DOHH2 (cell line): Measurements from ENCODE around the gene GDE1.

Experiments
- H3F3A ChIP-seq: fragments of 200-600 bp; sonication (generic), shearing (Covaris generic); 2 replicates; pipeline ENCODE4 v1.6.0; 2016; ENCODE audit warnings: antibody characterized with exemption, mild to moderate bottlenecking; ENCODE audit not compliant: control insufficient read depth, insufficient read depth
- H3K27ac ChIP-seq: fragments of 200-600 bp; sonication (generic); 2 replicates; pipeline ENCODE4 v1.5.1; 2014; ENCODE audit warnings: low read depth, mild to moderate bottlenecking, low read length, moderate library complexity
- H3K27me3 ChIP-seq: fragments of 200-600 bp; sonication (generic); 2 replicates; pipeline ENCODE4 v1.6.1; 2014; ENCODE audit warnings: mild to moderate bottlenecking, low read length, mixed read lengths; ENCODE audit not compliant: control insufficient read depth
- H3K36me3 ChIP-seq: fragments of 200-600 bp; sonication (generic); 2 replicates; pipeline ENCODE4 v1.6.1; 2014; ENCODE audit warnings: mild to moderate bottlenecking, low read length, moderate library complexity, mixed read lengths; ENCODE audit not compliant: control insufficient read depth
- H3K4me1 ChIP-seq: fragments of 200-600 bp; sonication (generic); 2 replicates; pipeline ENCODE4 v1.6.1; 2014; ENCODE audit warnings: mild to moderate bottlenecking, low read length, mixed read lengths; ENCODE audit not compliant: control insufficient read depth
- H3K4me2 ChIP-seq: fragments of 200-600 bp; sonication (generic); 2 replicates; pipeline ENCODE4 v1.6.0; 2014; ENCODE audit warnings: mild to moderate bottlenecking, low read length, moderate library complexity
- H3K4me3 ChIP-seq: fragments of 200-600 bp; sonication (generic); 2 replicates; pipeline ENCODE4 v1.5.1; 2014; ENCODE audit warnings: mild to moderate bottlenecking, low read length, mixed read lengths
- H3K79me2 ChIP-seq: fragments of 200-600 bp; sonication (generic); 2 replicates; pipeline ENCODE4 v1.6.1; 2014; ENCODE audit warnings: mild to moderate bottlenecking, low read length, mixed read lengths; ENCODE audit not compliant: control insufficient read depth
- H3K9me2 ChIP-seq: fragments of 200-600 bp; sonication (generic); replicated peaks from 2 replicates; pipeline ENCODE4 v1.6.1; 2014; ENCODE audit warnings: mild to moderate bottlenecking, low read length, mixed read lengths; ENCODE audit not compliant: control insufficient read depth
- H3K9me3 ChIP-seq: fragments of 200-600 bp; sonication (generic); 2 replicates; pipeline ENCODE4 v1.6.1; 2014; ENCODE audit warnings: antibody characterized with exemption, low read length, mixed read lengths; ENCODE audit not compliant: control insufficient read depth, insufficient read depth
- H4K20me1 ChIP-seq: fragments of 200-600 bp; sonication (generic); 2 replicates; pipeline ENCODE4 v1.6.0; 2014; ENCODE audit warnings: low read depth, mild to moderate bottlenecking, antibody characterized with exemption, low read length, moderate library complexity; ENCODE audit not compliant: control insufficient read depth, insufficient read depth
- CTCF ChIP-seq: fragments of 200-600 bp; sonication (generic); IDR thresholded peaks from one replicate; pipeline ENCODE4 v1.5.1; 2014; ENCODE audit warnings: antibody characterized with exemption, mild to moderate bottlenecking, low read depth, low read length; ENCODE audit not compliant: poor library complexity, severe bottlenecking
- EZH2phosphoT487 ChIP-seq: fragments of 200-600 bp; sonication (generic); IDR thresholded peaks from 2 replicates; pipeline ENCODE4 v1.6.1; 2017; ENCODE audit warnings: borderline replicate concordance, mild to moderate bottlenecking, antibody characterized with exemption, low read length, moderate library complexity, mixed read lengths

Gene GDE1

DNA sequence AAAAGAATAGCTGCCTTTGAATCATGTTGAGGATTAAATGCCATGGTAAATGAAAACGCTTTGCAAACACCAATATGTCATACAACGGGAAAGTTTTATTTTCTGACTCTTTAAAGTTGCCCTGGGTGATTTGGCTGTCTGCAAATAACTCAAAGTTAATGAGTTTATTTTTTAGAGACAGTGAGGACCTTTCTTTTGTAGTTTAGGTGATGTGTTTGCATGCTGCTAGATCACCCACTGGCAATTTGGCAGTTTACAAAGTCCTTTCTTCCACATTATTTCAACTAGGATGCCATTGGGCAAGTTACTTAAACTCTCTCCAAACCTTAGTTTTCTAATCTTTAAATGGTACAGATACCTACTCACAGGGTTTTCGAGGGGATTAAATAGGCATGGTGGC lies 37.8 kb downstream of the GDE1 start:
- Histone ChIP-seq H3K9me3 (no peaks in the 10 kb centered on the region), H3K36me3 (no peaks in the 10 kb centered on the region), H4K20me1 (no peaks in the 10 kb centered on the region), H3K27me3 (no peaks in the 10 kb centered on the region), H3F3A (no peaks in the 10 kb centered on the region), H3K4me2 (no peak overlapping the region), H3K79me2 (no peaks in the 10 kb centered on the region), H3K4me3 (no peak overlapping the region), H3K4me1 (no peaks in the 10 kb centered on the region), H3K27ac (no peak overlapping the region), H3K9me2 (no peaks in the 10 kb centered on the region)
- TF ChIP-seq EZH2phosphoT487 (no peak), CTCF (no peak)

DNA sequence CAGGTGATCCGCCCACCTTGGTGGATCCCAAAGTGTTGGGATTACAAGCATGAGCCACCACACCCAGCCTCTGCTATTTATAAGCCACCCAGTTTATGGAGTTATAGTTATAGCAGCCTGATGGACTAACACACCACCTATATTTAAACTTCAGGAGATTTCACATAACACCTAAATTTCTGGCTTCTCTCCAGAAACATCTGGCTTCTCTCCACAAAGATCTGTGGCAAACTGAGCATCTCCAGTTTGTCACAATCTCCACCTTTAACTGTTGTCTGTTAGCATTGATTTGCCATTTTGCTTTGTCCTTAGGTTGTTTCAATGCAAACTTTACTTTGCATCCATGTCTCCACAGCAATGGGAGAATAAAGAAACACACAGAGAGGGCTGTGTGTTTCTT lies 39.6 kb downstream of the GDE1 start:
- Histone ChIP-seq H3K27me3 (no peaks in the 10 kb centered on the region), H3K4me2 (no peak overlapping the region), H3K9me3 (no peaks in the 10 kb centered on the region), H3K9me2 (no peaks in the 10 kb centered on the region), H3K4me3 (no peak overlapping the region), H3K79me2 (no peaks in the 10 kb centered on the region), H3K4me1 (no peaks in the 10 kb centered on the region), H4K20me1 (no peaks in the 10 kb centered on the region), H3F3A (no peaks in the 10 kb centered on the region), H3K36me3 (no peaks in the 10 kb centered on the region), H3K27ac (no peak overlapping the region)
- no peak for TF ChIP-seq CTCF
- no peak for TF ChIP-seq EZH2phosphoT487

DNA sequence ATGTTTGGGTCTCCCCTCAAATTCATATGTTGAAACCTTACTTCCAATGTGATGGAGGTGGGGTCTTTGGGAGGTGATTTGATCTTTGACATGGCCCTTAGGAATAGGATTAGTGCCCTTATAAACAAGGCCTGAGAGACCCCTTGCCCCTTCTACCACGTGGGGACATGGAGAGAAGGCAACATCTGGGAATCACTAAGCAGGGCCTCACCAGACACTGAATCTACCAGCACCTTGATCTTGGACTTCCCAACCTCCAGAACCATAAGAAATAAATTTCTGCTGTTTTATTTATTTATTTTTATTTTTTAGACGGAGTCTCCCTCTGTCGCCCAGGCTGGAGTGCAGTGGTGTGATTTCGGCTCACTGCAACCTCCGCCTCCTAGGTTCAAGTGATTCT lies 40.1 kb downstream of the GDE1 start:
- H3F3A ChIP-seq, result no peaks in the 10 kb centered on the region
- H3K4me3 ChIP-seq, result no peak overlapping the region

More for the DNA sequence above, 40.1 kb downstream of the GDE1 start:
- H4K20me1 ChIP-seq, result no peaks in the 10 kb centered on the region
- no peak overlapping the region for H3K27ac ChIP-seq
- no peaks in the 10 kb centered on the region for H3K79me2 ChIP-seq
- no peaks in the 10 kb centered on the region for H3K9me3 ChIP-seq
- no peaks in the 10 kb centered on the region for H3K4me1 ChIP-seq
- H3K27me3 ChIP-seq, result no peaks in the 10 kb centered on the region
- no peak overlapping the region for H3K4me2 ChIP-seq
- TF ChIP-seq EZH2phosphoT487 (no peak), CTCF (no peak)
- no peaks in the 10 kb centered on the region for H3K36me3 ChIP-seq
- H3K9me2 ChIP-seq, result no peaks in the 10 kb centered on the region
